Measurements from ENCODE around the gene MIS18A. TPM values are rescaled to one million over a fixed set of nuclear protein-coding genes. Genes with fewer than 3 reads are reported as not detected.
A peak's percentile ranks its signal among the peaks of the same experiment; 100 is the strongest.
"Not testable (repeated sequence)": the region's sequence is repeated elsewhere in the genome, so short reads cannot be mapped to it uniquely, and the experiment has no call there.

MIS18A gene
- total RNA-seq, 2 donors from 2014 or later = 2.3 to 2.5 TPM

DNA sequence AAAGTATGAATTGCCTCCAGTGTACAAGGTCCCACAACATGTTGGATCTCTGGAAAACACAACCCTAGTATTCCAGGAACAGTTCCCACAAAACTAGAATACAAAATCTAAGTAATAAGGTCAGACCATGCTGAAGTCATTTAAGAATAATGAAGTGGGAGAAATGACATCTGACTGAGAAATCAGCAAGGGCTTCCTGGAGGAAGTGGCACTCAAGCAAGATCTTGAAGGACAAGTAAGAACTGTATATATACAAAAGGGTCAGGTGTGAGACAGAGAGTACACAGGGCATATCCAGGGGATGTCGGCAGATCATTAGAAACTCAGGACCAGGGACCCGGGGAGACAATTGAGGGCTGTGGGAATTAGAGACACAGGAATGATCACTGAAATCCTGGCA is 18.7 kb downstream of the MIS18A start:
- no peak for TF ChIP-seq CTCF (IDR thresholded peaks at IDR 0.05)

GRCh38 chr21:32258786-32259048 is 20.1 kb downstream of the MIS18A start:
- H3K27me3 ChIP-seq; DNase-seq (ENCODE audit: low spot score); H3K9me3 ChIP-seq; H3K27ac ChIP-seq; H3K36me3 ChIP-seq; H3K4me3 ChIP-seq: not testable (repeated sequence)
- H3K4me1 ChIP-seq = peaks cover 0 to 22% of the 10 kb centered on the region in 2 donors

More for the DNA sequence above, 18.7 kb downstream of the MIS18A start:
- Histone ChIP-seq H3K4me1 (peaks cover 0 to 20% of the 10 kb centered on the region in 2 donors), H3K27ac (no peak overlapping the region), H3K27me3 (no peaks in the 10 kb centered on the region), H3K9me3 (no peaks in the 10 kb centered on the region), H3K4me3 (no peak overlapping the region), H3K36me3 (no peaks in the 10 kb centered on the region)
- no peak for DNase-seq (ENCODE audit: low spot score)

- Histone ChIP-seq H3K4me1 (peaks cover 0 to 28% of the 10 kb centered on the region in 2 donors), H3K27me3 (no peaks in the 10 kb centered on the region), H3K36me3 (no peaks in the 10 kb centered on the region), H3K9me3 (no peaks in the 10 kb centered on the region), H3K4me3 (no peak overlapping the region), H3K27ac (no peak overlapping the region)
- peak; percentile 25 to 83 for TF ChIP-seq CTCF (IDR thresholded peaks at IDR 0.05)
- DNase-seq (ENCODE audit: low spot score) = peak; percentile 75
These were observed 20.7 kb downstream of the MIS18A start for GRCh38 chr21:32257962-32258785.

- H3K27ac ChIP-seq = peak overlapping the region in 1 of 2 donors; percentile 33
- H3K27me3 ChIP-seq = no peaks in the 10 kb centered on the region
- TF ChIP-seq CTCF (IDR thresholded peaks at IDR 0.05) = no peak
- H3K36me3 ChIP-seq = no peaks in the 10 kb centered on the region
- peaks cover 0 to 32% of the 10 kb centered on the region in 2 donors for H3K4me1 ChIP-seq
- no peak overlapping the region for H3K4me3 ChIP-seq
- DNase-seq (ENCODE audit: low spot score) = peak; percentile 86
- H3K9me3 ChIP-seq = no peaks in the 10 kb centered on the region
These were observed 21.8 kb downstream of the MIS18A start for GRCh38 chr21:32256873-32257620.

DNA sequence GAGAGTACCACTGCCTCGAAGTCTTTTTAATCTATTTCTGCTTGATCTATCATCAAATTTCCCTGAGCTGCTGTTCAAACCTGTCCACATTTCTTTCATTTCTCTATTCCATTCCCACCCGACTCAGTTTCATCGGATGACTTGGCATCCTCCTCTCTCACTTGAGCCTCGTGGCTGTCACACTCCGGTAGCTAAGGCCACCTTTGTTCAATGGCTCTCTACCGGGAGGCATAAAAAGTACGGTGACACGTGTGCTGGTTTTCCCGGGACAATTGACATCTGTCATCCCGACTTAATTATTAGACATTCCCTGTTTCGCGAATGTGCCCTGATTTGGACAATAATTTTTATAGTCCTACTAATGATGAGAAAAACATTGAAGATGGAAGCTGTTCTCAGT is 22.6 kb downstream of the MIS18A start:
- no peak overlapping the region for H3K4me3 ChIP-seq
- H3K4me1 ChIP-seq = peaks cover 0 to 32% of the 10 kb centered on the region in 2 donors
- no peaks in the 10 kb centered on the region for H3K27me3 ChIP-seq
- no peaks in the 10 kb centered on the region for H3K9me3 ChIP-seq
- no peaks in the 10 kb centered on the region for H3K36me3 ChIP-seq
- no peak for TF ChIP-seq CTCF (IDR thresholded peaks at IDR 0.05)
- peak overlapping the region; percentile 33 to 41 for H3K27ac ChIP-seq
- no peak for DNase-seq (ENCODE audit: low spot score)

DNA sequence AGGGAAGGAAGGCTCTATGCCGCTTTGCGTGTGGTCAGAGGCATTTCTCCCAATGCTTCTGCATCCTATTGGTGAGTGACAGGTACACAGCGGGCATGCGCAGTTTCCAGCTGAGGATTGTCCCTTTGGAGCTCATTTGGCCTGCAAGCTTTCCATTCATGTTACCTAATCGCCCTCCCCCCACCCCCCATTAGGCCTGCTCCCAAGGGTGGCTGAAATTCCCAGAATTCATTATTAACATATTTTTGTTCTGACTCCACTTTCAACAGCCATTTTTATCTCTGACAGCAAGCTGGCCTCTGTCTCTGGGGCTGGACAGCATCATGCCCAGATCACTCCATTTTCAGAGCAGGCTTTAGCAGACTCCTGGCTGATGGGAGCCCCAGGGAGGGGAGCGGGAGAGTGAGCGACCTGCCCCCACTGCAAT is 25.6 kb downstream of the MIS18A start:
- peak; percentile 60 for DNase-seq (ENCODE audit: low spot score)
- no peak for TF ChIP-seq CTCF (IDR thresholded peaks at IDR 0.05)
- Histone ChIP-seq H3K4me1 (peaks cover 0 to 29% of the 10 kb centered on the region in 2 donors), H3K27me3 (no peaks in the 10 kb centered on the region), H3K36me3 (no peaks in the 10 kb centered on the region), H3K4me3 (no peak overlapping the region), H3K9me3 (no peaks in the 10 kb centered on the region), H3K27ac (no peak overlapping the region)

All from right atrium auricular region (tissue), 2 donors.